Measurements from ENCODE around the gene CPM.

GRCh38 chr12:68883151-68883550 lies 49.8 kb downstream of the CPM start:
- TF ChIP-seq POLR2A (IDR thresholded peaks at IDR 0.05; ENCODE audit: low read depth, low read length) (no peak), CTCF (conservative IDR thresholded peaks at IDR 0.05; ENCODE audit: low read depth, low read length) (no peak), RAD21 (IDR thresholded peaks at IDR 0.05; ENCODE audit: low read length) (no peak), FOS (IDR thresholded peaks at IDR 0.05; ENCODE audit: low read depth, low read length) (no peak), SMC3 (IDR thresholded peaks at IDR 0.05; ENCODE audit: low read depth, low read length) (no peak), MXI1 (IDR thresholded peaks at IDR 0.05; ENCODE audit: borderline replicate concordance, low read depth, low read length) (no peak), CEBPB (IDR thresholded peaks at IDR 0.05; ENCODE audit: low read depth, low read length) (no peak), USF2 (IDR thresholded peaks at IDR 0.05; ENCODE audit: low read depth, low read length) (no peak)
